HG02943 (cell line): ENCODE results near the gene ZNF236.
"Not testable (repeated sequence)": the region's sequence is repeated elsewhere in the genome, so short reads cannot be mapped to it uniquely, and the experiment has no call there.

Source experiments
- ATAC-seq: cut with Tn5 transposase; IDR thresholded peaks from one replicate; pipeline ENCODE4 v1.9.1; 2021; ENCODE audit warnings: mild to moderate bottlenecking, low read depth, moderate library complexity; ENCODE audit not compliant: unreplicated experiment

ZNF236 gene

GRCh38 chr18:77016936-77017335, 194.6 kb downstream of the ZNF236 start:
- no peak for ATAC-seq

DNA sequence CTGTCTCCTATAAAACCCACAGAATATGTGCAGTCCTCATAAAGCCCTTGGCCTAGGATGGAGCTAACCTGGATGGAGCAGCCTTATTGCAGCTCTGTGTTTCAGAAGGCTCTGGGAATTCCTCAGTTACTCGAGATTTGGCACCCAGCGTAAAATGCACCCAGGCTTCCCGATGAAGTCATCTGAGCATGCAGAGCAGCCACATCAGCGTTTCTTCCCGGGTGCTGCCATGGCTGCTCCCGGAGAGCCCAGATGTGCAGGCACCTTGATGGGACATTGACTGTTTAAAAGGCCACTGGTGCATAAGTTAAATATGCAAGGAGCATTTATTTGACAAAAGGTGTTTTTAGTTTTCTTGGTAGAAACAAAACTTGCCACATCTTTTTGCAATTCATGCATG, 195.0 kb downstream of the ZNF236 start:
- no peak for ATAC-seq

DNA sequence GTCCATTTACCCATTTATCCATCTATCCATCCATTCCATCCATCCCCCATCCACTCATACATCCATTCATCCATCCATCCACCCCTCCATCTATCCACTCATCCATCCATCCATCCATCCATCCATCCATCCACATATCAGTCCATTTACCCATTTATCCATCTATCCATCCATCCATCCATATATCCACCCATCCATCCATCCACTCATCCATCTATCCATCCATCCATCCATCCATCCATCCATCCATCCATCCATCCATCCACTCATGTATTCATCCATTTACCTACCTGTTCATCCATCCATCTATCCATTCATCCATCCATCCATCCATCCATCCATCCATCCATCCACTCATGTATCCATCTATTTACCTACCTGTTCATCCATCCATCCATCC, 196.3 kb downstream of the ZNF236 start:
- ATAC-seq, result not testable (repeated sequence)

GRCh38 chr18:77019641-77020040, 197.3 kb downstream of the ZNF236 start:
- ATAC-seq, result no peak
